ENCODE results near the gene TMEM212. TPM values are rescaled to one million over a fixed set of nuclear protein-coding genes. Genes with fewer than 3 reads are reported as not detected.

The TMEM212 gene
- total and polyA plus RNA-seq, 2 of the 13 experiments (the other 11 are each of a cell fraction or from before 2014, with no cell fraction given) = not detected

DNA sequence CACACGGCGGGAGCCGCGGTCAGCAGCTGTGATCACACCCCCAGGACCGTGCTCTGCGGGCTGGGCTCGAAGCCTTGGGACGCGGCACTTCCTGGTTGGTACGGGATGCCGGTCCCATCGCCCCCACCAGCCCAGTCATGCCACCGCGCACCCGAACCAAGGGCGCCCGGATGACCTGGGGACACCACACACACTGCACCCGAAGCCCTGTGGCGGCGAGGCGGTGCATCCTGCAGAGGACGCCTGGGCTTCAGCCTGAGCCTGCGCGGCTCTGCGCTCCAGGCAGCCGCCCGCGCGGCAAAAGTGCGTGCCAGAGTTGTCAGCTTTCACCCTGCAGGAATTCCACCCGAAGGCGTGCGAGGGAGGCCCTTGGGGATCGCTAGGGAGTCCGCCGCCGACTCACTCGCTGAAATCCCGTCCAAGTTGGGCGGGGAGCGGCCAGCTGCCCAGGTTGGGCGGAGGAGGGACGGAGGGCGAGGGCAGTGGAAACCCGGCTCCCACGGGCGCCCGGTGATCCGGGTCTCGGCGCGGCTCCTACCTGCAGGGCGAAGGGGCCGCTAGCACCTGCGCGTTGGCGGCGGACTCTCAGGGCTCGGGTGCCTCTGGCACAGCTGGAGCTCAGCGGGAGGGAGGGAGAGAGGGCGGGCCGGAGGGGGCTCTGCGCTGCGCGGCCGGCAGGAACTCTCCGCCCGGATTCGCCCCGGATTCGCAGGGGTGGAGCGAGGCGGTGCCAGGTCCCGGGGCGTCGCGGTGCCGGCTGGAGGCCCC lies 33.1 kb upstream of the TMEM212 start, which contains the start of gene PLD1 (continued):
- no peak for TF ChIP-seq ZNF839 (CRISPR knock-in tag; IDR thresholded peaks at IDR 0.05; ENCODE audit: borderline replicate concordance)
- no peak for TF ChIP-seq CC2D1A (CRISPR knock-in tag; IDR thresholded peaks at IDR 0.05)
- TF ChIP-seq HDAC2 (CRISPR knock-in tag; IDR thresholded peaks at IDR 0.05) = peak; percentile 44; the same call in 1 of the 2 replicates
- TF ChIP-seq ZNF605 (CRISPR knock-in tag; IDR thresholded peaks at IDR 0.05) = peak; percentile 97
- TF ChIP-seq STAT5B (CRISPR knock-in tag; IDR thresholded peaks at IDR 0.05) = no peak
- no peak; the same call in 1 of the 2 replicates for TF ChIP-seq ZNF678 (CRISPR knock-in tag; IDR thresholded peaks at IDR 0.05)
- TF ChIP-seq ZNF367 (CRISPR knock-in tag; IDR thresholded peaks at IDR 0.05; ENCODE audit: borderline replicate concordance) = no peak
- TF ChIP-seq ZNF235 (CRISPR knock-in tag; IDR thresholded peaks at IDR 0.05; ENCODE audit: borderline replicate concordance) = peak; percentile 90; the same call in 1 of the 2 replicates
- no peak for TF ChIP-seq ZNF207 (IDR thresholded peaks at IDR 0.05; ENCODE audit: borderline replicate concordance)
- peak; percentile 86; the same call in 1 of the 2 replicates for TF ChIP-seq TIGD3 (CRISPR knock-in tag; IDR thresholded peaks at IDR 0.05; ENCODE audit: borderline replicate concordance)
- TF ChIP-seq, protein P1, sequence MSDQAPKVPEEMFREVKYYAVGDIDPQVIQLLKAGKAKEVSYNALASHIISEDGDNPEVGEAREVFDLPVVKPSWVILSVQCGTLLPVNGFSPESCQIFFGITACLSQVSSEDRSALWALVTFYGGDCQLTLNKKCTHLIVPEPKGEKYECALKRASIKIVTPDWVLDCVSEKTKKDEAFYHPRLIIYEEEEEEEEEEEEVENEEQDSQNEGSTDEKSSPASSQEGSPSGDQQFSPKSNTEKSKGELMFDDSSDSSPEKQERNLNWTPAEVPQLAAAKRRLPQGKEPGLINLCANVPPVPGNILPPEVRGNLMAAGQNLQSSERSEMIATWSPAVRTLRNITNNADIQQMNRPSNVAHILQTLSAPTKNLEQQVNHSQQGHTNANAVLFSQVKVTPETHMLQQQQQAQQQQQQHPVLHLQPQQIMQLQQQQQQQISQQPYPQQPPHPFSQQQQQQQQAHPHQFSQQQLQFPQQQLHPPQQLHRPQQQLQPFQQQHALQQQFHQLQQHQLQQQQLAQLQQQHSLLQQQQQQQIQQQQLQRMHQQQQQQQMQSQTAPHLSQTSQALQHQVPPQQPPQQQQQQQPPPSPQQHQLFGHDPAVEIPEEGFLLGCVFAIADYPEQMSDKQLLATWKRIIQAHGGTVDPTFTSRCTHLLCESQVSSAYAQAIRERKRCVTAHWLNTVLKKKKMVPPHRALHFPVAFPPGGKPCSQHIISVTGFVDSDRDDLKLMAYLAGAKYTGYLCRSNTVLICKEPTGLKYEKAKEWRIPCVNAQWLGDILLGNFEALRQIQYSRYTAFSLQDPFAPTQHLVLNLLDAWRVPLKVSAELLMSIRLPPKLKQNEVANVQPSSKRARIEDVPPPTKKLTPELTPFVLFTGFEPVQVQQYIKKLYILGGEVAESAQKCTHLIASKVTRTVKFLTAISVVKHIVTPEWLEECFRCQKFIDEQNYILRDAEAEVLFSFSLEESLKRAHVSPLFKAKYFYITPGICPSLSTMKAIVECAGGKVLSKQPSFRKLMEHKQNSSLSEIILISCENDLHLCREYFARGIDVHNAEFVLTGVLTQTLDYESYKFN (CRISPR knock-in tag; conservative IDR thresholded peaks at IDR 0.05) = peak; percentile 39
- no peak for TF ChIP-seq ADNP (CRISPR knock-in tag; IDR thresholded peaks at IDR 0.05)
- no peak for TF ChIP-seq USF2 (IDR thresholded peaks at IDR 0.05; ENCODE audit: low read depth, low read length)
- no peak for TF ChIP-seq USF2 (CRISPR knock-in tag; IDR thresholded peaks at IDR 0.05; ENCODE audit: borderline replicate concordance)
- TF ChIP-seq U2AF2 (IDR thresholded peaks at IDR 0.05; ENCODE audit: low read depth, low read length) = no peak
- TF ChIP-seq MTF2 (CRISPR knock-in tag; IDR thresholded peaks at IDR 0.05; ENCODE audit: borderline replicate concordance) = no peak
- no peak for TF ChIP-seq SMARCC2 (IDR thresholded peaks at IDR 0.05)
- TF ChIP-seq ONECUT2 (CRISPR knock-in tag; IDR thresholded peaks at IDR 0.05) = peak; percentile 38; the same call in 1 of the 2 replicates
- TF ChIP-seq HMGA1 (CRISPR knock-in tag; conservative IDR thresholded peaks at IDR 0.05) = no peak
- TF ChIP-seq FOXM1 (CRISPR knock-in tag; IDR thresholded peaks at IDR 0.05) = 0 out of 2 replicates have a peak, but pooled peaks have one; percentile 17
- no peak; the same call in 1 of the 2 replicates for TF ChIP-seq BRCA1 (CRISPR knock-in tag; IDR thresholded peaks at IDR 0.05)
- TF ChIP-seq, protein P2, sequence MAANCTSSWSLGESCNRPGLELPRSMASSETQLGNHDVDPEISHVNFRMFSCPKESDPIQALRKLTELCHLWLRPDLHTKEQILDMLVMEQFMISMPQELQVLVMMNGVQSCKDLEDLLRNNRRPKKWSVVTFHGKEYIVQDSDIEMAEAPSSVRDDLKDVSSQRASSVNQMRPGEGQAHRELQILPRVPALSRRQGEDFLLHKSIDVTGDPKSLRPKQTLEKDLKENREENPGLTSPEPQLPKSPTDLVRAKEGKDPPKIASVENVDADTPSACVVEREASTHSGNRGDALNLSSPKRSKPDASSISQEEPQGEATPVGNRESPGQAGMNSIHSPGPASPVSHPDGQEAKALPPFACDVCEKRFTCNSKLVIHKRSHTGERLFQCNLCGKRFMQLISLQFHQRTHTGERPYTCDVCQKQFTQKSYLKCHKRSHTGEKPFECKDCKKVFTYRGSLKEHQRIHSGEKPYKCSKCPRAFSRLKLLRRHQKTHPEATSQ (CRISPR knock-in tag; IDR thresholded peaks at IDR 0.05; ENCODE audit: borderline replicate concordance) = peak; percentile 2

Measured in HepG2 (cell line).